ENCODE results near the gene MPPE1.

The MPPE1 gene

DNA sequence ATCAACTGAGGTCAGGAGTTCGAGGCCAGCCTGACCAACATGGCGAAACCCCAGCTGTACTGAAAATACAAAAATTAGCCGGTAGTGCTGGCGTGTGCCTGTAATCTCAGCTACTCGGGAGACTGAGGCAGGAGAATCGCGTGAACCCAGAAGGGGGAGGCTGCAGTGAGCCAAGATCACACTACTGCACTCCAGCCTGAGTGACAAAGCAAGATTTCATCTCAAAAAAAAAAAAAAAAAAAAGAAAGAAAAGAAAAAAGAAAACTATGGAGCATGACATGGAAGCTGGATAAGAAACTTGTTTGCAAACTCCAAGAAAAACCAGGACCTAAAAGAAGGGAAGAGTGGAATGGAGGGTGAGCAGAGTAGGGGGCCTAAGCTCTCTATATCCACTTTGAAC, 58.8 kb downstream of the MPPE1 start:
- TF ChIP-seq Cebpa-rat (IDR thresholded peaks at IDR 0.05), result no peak
- no peaks in the 10 kb centered on the region for H3K9me3 ChIP-seq (replicated peaks in 1 of 11)
- peaks cover 0 to 14% (median 4%) of the 10 kb centered on the region in 11 experiments; a peak in 9 of 22 replicates for H3K36me3 ChIP-seq
- no peak overlapping the region for H3K27ac ChIP-seq
- no peaks in the 10 kb centered on the region for H3K27me3 ChIP-seq
- H3K9ac ChIP-seq, result no peak overlapping the region
- peaks cover 8 to 29% (median 23%) of the 10 kb centered on the region in 11 experiments; a peak in 17 of 22 replicates for H4K20me1 ChIP-seq
- peaks cover 25 to 39% (median 28%) of the 10 kb centered on the region in 10 experiments for H3K4me1 ChIP-seq
- H3K4me2 ChIP-seq, result peak overlapping the region in 6 of 11 experiments; percentile 79 to 94 (median 85); a peak in 10 of 22 replicates
- H3K4me3 ChIP-seq, result no peak overlapping the region

GRCh38 chr18:11847811-11848210, 60.3 kb downstream of the MPPE1 start:
- H3K4me3 ChIP-seq, result no peak overlapping the region
- peaks cover 0 to 15% (median 9%) of the 10 kb centered on the region in 11 experiments; a peak in 14 of 22 replicates for H4K20me1 ChIP-seq
- no peak for TF ChIP-seq Cebpa-rat (IDR thresholded peaks at IDR 0.05)
- H3K27ac ChIP-seq, result no peak overlapping the region
- no peaks in the 10 kb centered on the region for H3K9me3 ChIP-seq (replicated peaks in 1 of 11)
- no peaks in the 10 kb centered on the region for H3K27me3 ChIP-seq
- H3K36me3 ChIP-seq, result no peaks in the 10 kb centered on the region
- no peak overlapping the region for H3K4me2 ChIP-seq
- H3K4me1 ChIP-seq, result peaks cover 13 to 24% (median 17%) of the 10 kb centered on the region in 10 experiments
- H3K9ac ChIP-seq, result no peak overlapping the region

- no peaks in the 10 kb centered on the region for H3K36me3 ChIP-seq
- H3K4me3 ChIP-seq, result no peak overlapping the region
- H3K9ac ChIP-seq, result no peak overlapping the region
- no peak overlapping the region for H3K27ac ChIP-seq
- no peaks in the 10 kb centered on the region for H3K9me3 ChIP-seq (replicated peaks in 1 of 11)
- peaks cover 8 to 22% (median 12%) of the 10 kb centered on the region in 10 experiments; a peak in 19 of 20 replicates for H3K4me1 ChIP-seq
- no peak for TF ChIP-seq Cebpa-rat (IDR thresholded peaks at IDR 0.05)
- H3K4me2 ChIP-seq, result 0 out of 22 replicates have a peak overlapping the region, but pooled peaks of 1 of the 11 experiments have one; percentile 12
- no peaks in the 10 kb centered on the region for H3K27me3 ChIP-seq
- no peaks in the 10 kb centered on the region for H4K20me1 ChIP-seq
Measured at GRCh38 chr18:11845654-11846053, 62.5 kb downstream of the MPPE1 start.

DNA sequence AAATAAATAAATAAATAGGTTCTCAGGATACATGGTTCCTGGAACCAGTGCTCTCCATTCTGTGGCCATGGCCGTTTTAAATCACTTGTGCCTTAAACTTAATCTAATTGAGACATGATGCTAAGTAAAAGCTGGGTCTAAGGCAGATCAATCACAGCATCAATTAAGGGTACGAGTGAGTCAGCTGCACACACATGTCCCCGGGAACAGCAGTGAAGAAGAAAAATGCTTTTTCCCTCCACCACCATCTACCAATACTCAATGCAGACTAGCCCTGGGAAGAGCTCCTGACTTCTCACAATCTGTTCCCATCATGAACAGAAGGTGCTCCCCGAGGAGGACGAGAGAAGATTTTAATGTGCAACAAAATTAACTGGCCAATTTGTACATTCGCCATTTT, 63.7 kb downstream of the MPPE1 start:
- Histone ChIP-seq H3K4me3 (no peak overlapping the region), H3K27ac (no peak overlapping the region), H4K20me1 (no peaks in the 10 kb centered on the region), H3K9ac (no peak overlapping the region), H3K27me3 (no peaks in the 10 kb centered on the region), H3K9me3 (replicated peaks in 1 of 11) (no peaks in the 10 kb centered on the region), H3K4me2 (no peak overlapping the region), H3K36me3 (no peaks in the 10 kb centered on the region), H3K4me1 (peaks cover 0 to 10% (median 0%) of the 10 kb centered on the region in 10 experiments; a peak in 6 of 20 replicates)
- TF ChIP-seq Cebpa-rat (IDR thresholded peaks at IDR 0.05), result no peak

DNA sequence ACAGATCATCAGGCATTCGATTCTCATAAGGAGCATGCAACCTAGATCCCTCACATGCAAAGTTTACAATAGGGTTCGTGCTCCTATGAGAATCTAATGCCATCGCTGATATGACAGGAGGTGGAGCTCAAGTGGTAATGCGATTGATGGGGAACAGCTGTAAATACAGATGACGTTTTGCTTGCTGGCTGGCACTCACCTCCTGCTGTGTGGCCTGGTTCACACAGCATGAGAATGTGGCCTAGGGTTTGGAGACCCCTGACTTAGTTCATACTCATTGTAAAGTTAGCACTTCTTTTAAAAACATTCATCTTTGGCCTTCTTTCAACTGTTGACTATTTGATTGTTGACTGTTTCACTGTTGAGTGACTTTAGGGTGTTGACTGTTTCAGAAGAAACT, 65.6 kb downstream of the MPPE1 start:
- no peak overlapping the region for H3K4me2 ChIP-seq
- H3K4me3 ChIP-seq, result no peak overlapping the region
- TF ChIP-seq Cebpa-rat (IDR thresholded peaks at IDR 0.05), result no peak
- H3K36me3 ChIP-seq, result no peaks in the 10 kb centered on the region
- H3K9me3 ChIP-seq (replicated peaks in 1 of 11), result no peaks in the 10 kb centered on the region
- no peaks in the 10 kb centered on the region for H3K27me3 ChIP-seq
- H3K9ac ChIP-seq, result no peak overlapping the region
- no peak overlapping the region for H3K27ac ChIP-seq
- peaks cover 0 to 6% (median 0%) of the 10 kb centered on the region in 10 experiments; a peak in 4 of 20 replicates for H3K4me1 ChIP-seq
- H4K20me1 ChIP-seq, result no peaks in the 10 kb centered on the region

GRCh38 chr18:11840493-11840892, 67.6 kb downstream of the MPPE1 start:
- Histone ChIP-seq H3K4me2 (no peak overlapping the region), H3K4me1 (peaks cover 0 to 9% (median 0%) of the 10 kb centered on the region in 10 experiments; a peak in 5 of 20 replicates), H3K36me3 (no peaks in the 10 kb centered on the region), H3K9me3 (replicated peaks in 1 of 11) (no peaks in the 10 kb centered on the region), H4K20me1 (no peaks in the 10 kb centered on the region), H3K9ac (no peak overlapping the region), H3K4me3 (no peak overlapping the region), H3K27me3 (no peaks in the 10 kb centered on the region), H3K27ac (no peak overlapping the region)
- TF ChIP-seq Cebpa-rat (IDR thresholded peaks at IDR 0.05), result no peak

DNA sequence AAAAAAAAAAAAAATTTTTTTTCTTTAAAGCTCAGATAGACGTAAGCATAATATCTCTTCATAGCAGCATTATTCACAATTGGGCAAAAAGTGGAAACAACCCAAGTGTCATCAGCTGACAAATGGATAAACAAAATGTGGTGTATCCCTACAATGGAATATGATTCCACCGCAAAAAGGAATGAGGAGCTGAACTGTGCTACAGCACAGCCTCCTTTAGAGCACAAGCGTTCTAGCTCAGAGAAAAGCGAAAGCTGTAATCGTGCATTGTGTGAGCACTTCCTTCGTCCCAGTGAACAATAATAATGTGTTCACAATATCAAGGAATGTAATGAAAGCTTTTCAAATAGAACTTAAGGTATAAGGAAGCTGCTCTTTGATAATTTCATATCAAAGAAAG, 68.6 kb downstream of the MPPE1 start:
- no peak for TF ChIP-seq Cebpa-rat (IDR thresholded peaks at IDR 0.05)
- Histone ChIP-seq H3K4me1 (peaks cover 0 to 6% (median 0%) of the 10 kb centered on the region in 10 experiments; a peak in 4 of 20 replicates), H3K4me3 (no peak overlapping the region), H3K4me2 (no peak overlapping the region), H3K36me3 (no peaks in the 10 kb centered on the region), H3K9me3 (replicated peaks in 1 of 11) (no peaks in the 10 kb centered on the region), H4K20me1 (no peaks in the 10 kb centered on the region), H3K27ac (no peak overlapping the region), H3K9ac (no peak overlapping the region), H3K27me3 (no peaks in the 10 kb centered on the region)

DNA sequence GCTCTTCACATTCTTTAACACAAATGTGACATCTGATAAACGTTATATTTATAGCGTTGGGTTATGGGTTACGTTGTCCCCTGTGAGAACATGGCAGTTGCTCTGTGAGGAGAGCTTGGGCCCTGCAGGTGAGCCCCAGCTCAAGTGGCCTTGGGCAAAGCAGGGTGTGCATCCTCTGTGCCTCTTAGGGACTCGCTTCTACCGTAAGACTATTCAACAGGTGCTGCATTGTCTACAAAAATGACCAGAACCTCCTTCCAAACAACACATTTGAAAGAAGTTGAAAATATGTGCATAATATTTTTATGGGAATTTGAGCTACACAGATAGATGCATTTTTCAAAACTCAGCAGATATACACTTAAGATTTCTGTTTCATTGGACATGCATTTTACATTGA, 73.3 kb downstream of the MPPE1 start:
- H3K4me1 ChIP-seq, result peaks cover 0 to 6% (median 0%) of the 10 kb centered on the region in 10 experiments; a peak in 5 of 20 replicates
- no peaks in the 10 kb centered on the region for H3K27me3 ChIP-seq
- no peaks in the 10 kb centered on the region for H3K36me3 ChIP-seq
- TF ChIP-seq Cebpa-rat (IDR thresholded peaks at IDR 0.05), result no peak
- no peaks in the 10 kb centered on the region for H3K9me3 ChIP-seq (replicated peaks in 1 of 11)
- no peak overlapping the region for H3K9ac ChIP-seq
- H4K20me1 ChIP-seq, result no peaks in the 10 kb centered on the region
- no peak overlapping the region for H3K4me3 ChIP-seq
- no peak overlapping the region for H3K27ac ChIP-seq
- H3K4me2 ChIP-seq, result no peak overlapping the region
